CD4-positive, alpha-beta T cell treated with Interleukin-4 for 4 hours (primary cell): Measurements from ENCODE around the gene DNAH14.

Experiments used
- DNase-seq: peaks from one replicate; pipeline ENCODE4 v3.0.0-alpha.2; 2020

DNAH14 gene

GRCh38 chr1:225435487-225435886 is 506.0 kb downstream of the DNAH14 start:
- no peak for DNase-seq

GRCh38 chr1:225435957-225436392 is 506.5 kb downstream of the DNAH14 start:
- DNase-seq = no peak

GRCh38 chr1:225437710-225438437 is 508.4 kb downstream of the DNAH14 start:
- no peak for DNase-seq

GRCh38 chr1:225440380-225441221 is 511.1 kb downstream of the DNAH14 start:
- DNase-seq = no peak

- DNase-seq = no peak
These were observed 512.0 kb downstream of the DNAH14 start for GRCh38 chr1:225441314-225442122.

GRCh38 chr1:225442123-225442505 is 512.6 kb downstream of the DNAH14 start:
- no peak for DNase-seq

- no peak for DNase-seq
These were observed 516.4 kb downstream of the DNAH14 start for GRCh38 chr1:225445639-225446594.

GRCh38 chr1:225446595-225446960 is 517.1 kb downstream of the DNAH14 start:
- DNase-seq = no peak

- no peak for DNase-seq
These were observed 517.6 kb downstream of the DNAH14 start for GRCh38 chr1:225446981-225447615.

- no peak for DNase-seq
These were observed 518.2 kb downstream of the DNAH14 start for GRCh38 chr1:225447650-225448089.

- DNase-seq = no peak
These were observed 518.8 kb downstream of the DNAH14 start for GRCh38 chr1:225448146-225448805.
